ENCODE results near the gene MAP7D3.
"Not testable (repeated sequence)": the region's sequence is repeated elsewhere in the genome, so short reads cannot be mapped to it uniquely, and the experiment has no call there.

The MAP7D3 gene

GRCh38 chrX:136250191-136251040 is 784 bp downstream of the MAP7D3 start:
- DNase-seq, result no peak

GRCh38 chrX:136246201-136246600 is 5.0 kb downstream of the MAP7D3 start:
- DNase-seq, result no peak

- DNase-seq, result not testable (repeated sequence)
These were observed 13.4 kb downstream of the MAP7D3 start for GRCh38 chrX:136237849-136238248.

GRCh38 chrX:136237074-136237473 is 14.1 kb downstream of the MAP7D3 start:
- no peak for DNase-seq

- DNase-seq, result no peak
These were observed 22.4 kb downstream of the MAP7D3 start for GRCh38 chrX:136228839-136229207.

- DNase-seq, result no peak
These were observed 23.0 kb downstream of the MAP7D3 start for GRCh38 chrX:136227948-136228838.

- no peak for DNase-seq
These were observed 24.1 kb downstream of the MAP7D3 start for GRCh38 chrX:136227074-136227473.

- DNase-seq, result no peak
These were observed 29.2 kb downstream of the MAP7D3 start for GRCh38 chrX:136221851-136222513.

GRCh38 chrX:136220951-136221350 is 30.2 kb downstream of the MAP7D3 start:
- DNase-seq, result no peak

- DNase-seq, result no peak
These were observed 30.7 kb downstream of the MAP7D3 start for GRCh38 chrX:136220540-136220939.

GRCh38 chrX:136219893-136220292 is 31.3 kb downstream of the MAP7D3 start:
- DNase-seq, result no peak

- DNase-seq, result no peak
These were observed 35.6 kb downstream of the MAP7D3 start for GRCh38 chrX:136215559-136215958.

- no peak for DNase-seq
These were observed 36.6 kb downstream of the MAP7D3 start for GRCh38 chrX:136214551-136214950.

GRCh38 chrX:136212557-136213111 is 38.6 kb downstream of the MAP7D3 start:
- no peak for DNase-seq

- no peak for DNase-seq
These were observed 39.2 kb downstream of the MAP7D3 start for GRCh38 chrX:136211766-136212556.

- no peak for DNase-seq
These were observed 40.4 kb downstream of the MAP7D3 start for GRCh38 chrX:136210806-136211205.

GRCh38 chrX:136210243-136210642 is 41.0 kb downstream of the MAP7D3 start:
- no peak for DNase-seq

- DNase-seq, result no peak
These were observed 41.4 kb downstream of the MAP7D3 start for GRCh38 chrX:136209751-136210150.

- no peak for DNase-seq
These were observed 42.0 kb downstream of the MAP7D3 start for GRCh38 chrX:136209016-136209738.

GRCh38 chrX:136207546-136207945 is 43.7 kb downstream of the MAP7D3 start:
- DNase-seq, result no peak

GRCh38 chrX:136206916-136207315 is 44.3 kb downstream of the MAP7D3 start:
- DNase-seq, result no peak

Data from NCI-H1694 (cell line).